Measurements from ENCODE around the gene STRBP. TPM values are rescaled to one million over a fixed set of nuclear protein-coding genes. Genes with fewer than 3 reads are reported as not detected.

The STRBP gene
- total and polyA plus RNA-seq, 2 donors from 2014 or later: 21.6 to 30.7 TPM

- H3K27me3 ChIP-seq (ENCODE audit: control insufficient read depth, insufficient read depth, low read length): no peaks in the 10 kb centered on the region
- H3K36me3 ChIP-seq (ENCODE audit: control insufficient read depth in 2 of 3, insufficient read depth in 3 of 3, low read length in 3 of 3): peaks cover 5 to 23% (median 9%) of the 10 kb centered on the region in 3 donors
- intact Hi-C loops (cut with DNase I): no loop called here
- no peaks in the 10 kb centered on the region for H3K9me3 ChIP-seq (ENCODE audit: control insufficient read depth in 2 of 3, insufficient read depth in 1 of 3, low read length in 3 of 3)
- H3K4me3 ChIP-seq (ENCODE audit: low read length in 3 of 3): no peak overlapping the region
- H3K4me1 ChIP-seq (ENCODE audit: control insufficient read depth in 2 of 3, insufficient read depth in 2 of 3, low read depth in 1 of 3, low read length in 3 of 3): peaks cover 0 to 6% (median 0%) of the 10 kb centered on the region in 3 donors
- TF ChIP-seq CTCF (IDR thresholded peaks at IDR 0.05; ENCODE audit: borderline replicate concordance, extremely low read depth, insufficient read depth): no peak
- peak overlapping the region in 1 of 2 donors; percentile 14 for H3K27ac ChIP-seq (ENCODE audit: low read depth in 2 of 2, low read length in 2 of 2)
- FAIRE-seq (no peak), DNase-seq (peak in 1 of 5 donors; percentile 6)
- H3K9ac ChIP-seq (ENCODE audit: low read length in 3 of 3): no peak overlapping the region
Measured at GRCh38 chr9:123073991-123074422, 194.4 kb downstream of the STRBP start.

GRCh38 chr9:123073441-123073840, 194.9 kb downstream of the STRBP start:
- FAIRE-seq: no peak
- intact Hi-C loops (cut with DNase I): no loop called here
- no peak overlapping the region for H3K4me3 ChIP-seq (ENCODE audit: low read length in 3 of 3)

GRCh38 chr9:123072407-123072995, 195.9 kb downstream of the STRBP start:
- no peak for DNase-seq
- Histone ChIP-seq H3K4me1 (ENCODE audit: control insufficient read depth in 2 of 3, insufficient read depth in 2 of 3, low read depth in 1 of 3, low read length in 3 of 3) (peaks cover 0 to 6% (median 0%) of the 10 kb centered on the region in 3 donors), H3K9me3 (ENCODE audit: control insufficient read depth in 2 of 3, insufficient read depth in 1 of 3, low read length in 3 of 3) (no peaks in the 10 kb centered on the region), H3K36me3 (ENCODE audit: control insufficient read depth in 2 of 3, insufficient read depth in 3 of 3, low read length in 3 of 3) (peaks cover 3 to 22% (median 5%) of the 10 kb centered on the region in 3 donors), H3K27me3 (ENCODE audit: control insufficient read depth, insufficient read depth, low read length) (no peaks in the 10 kb centered on the region), H3K4me3 (ENCODE audit: low read length in 3 of 3) (no peak overlapping the region), H3K9ac (ENCODE audit: low read length in 3 of 3) (no peak overlapping the region), H3K27ac (ENCODE audit: low read depth in 2 of 2, low read length in 2 of 2) (no peak overlapping the region)
- no peak for TF ChIP-seq CTCF (IDR thresholded peaks at IDR 0.05; ENCODE audit: borderline replicate concordance, extremely low read depth, insufficient read depth)
- intact Hi-C loops (cut with DNase I): no loop called here
- FAIRE-seq: no peak

More at GRCh38 chr9:123073441-123073840, 194.9 kb downstream of the STRBP start:
- H3K27ac ChIP-seq (ENCODE audit: low read depth in 2 of 2, low read length in 2 of 2): peak overlapping the region in 1 of 2 donors; percentile 14
- no peak overlapping the region for H3K9ac ChIP-seq (ENCODE audit: low read length in 3 of 3)
- peaks cover 5 to 23% (median 5%) of the 10 kb centered on the region in 3 donors for H3K36me3 ChIP-seq (ENCODE audit: control insufficient read depth in 2 of 3, insufficient read depth in 3 of 3, low read length in 3 of 3)
- no peak for DNase-seq
- H3K4me1 ChIP-seq (ENCODE audit: control insufficient read depth in 2 of 3, insufficient read depth in 2 of 3, low read depth in 1 of 3, low read length in 3 of 3): peaks cover 0 to 6% (median 0%) of the 10 kb centered on the region in 3 donors
- no peaks in the 10 kb centered on the region for H3K27me3 ChIP-seq (ENCODE audit: control insufficient read depth, insufficient read depth, low read length)
- H3K9me3 ChIP-seq (ENCODE audit: control insufficient read depth in 2 of 3, insufficient read depth in 1 of 3, low read length in 3 of 3): no peaks in the 10 kb centered on the region
- no peak for TF ChIP-seq CTCF (IDR thresholded peaks at IDR 0.05; ENCODE audit: borderline replicate concordance, extremely low read depth, insufficient read depth)

Other genes with a start within 250 kb of the STRBP start
- gene GPR21, start 234.9 kb downstream of the STRBP start, total RNA-seq: 4.1 TPM
- gene GPR21, start 234.9 kb downstream of the STRBP start, polyA plus RNA-seq (ENCODE audit: insufficient read depth, low read depth, low replicate concordance): 0.34 TPM
- 0.88 TPM for gene CRB2, start 87.6 kb upstream of the STRBP start, total RNA-seq
- 8.4 TPM for gene CRB2, start 87.6 kb upstream of the STRBP start, polyA plus RNA-seq (ENCODE audit: insufficient read depth, low read depth, low replicate concordance)

Measured in kidney (tissue), 14 donors.